ENCODE results near the gene VWA3A.

Gene VWA3A

GRCh38 chr16:22055881-22056280 lies 36.5 kb upstream of the VWA3A start:
- TF ChIP-seq ZFX (IDR thresholded peaks at IDR 0.05; ENCODE audit: borderline replicate concordance) (no peak), CTCF (IDR thresholded peaks at IDR 0.05) (no peak; the same call in 1 of the 2 replicates)
- H3K27ac ChIP-seq = no peak overlapping the region

GRCh38 chr16:22063888-22064467 lies 28.4 kb upstream of the VWA3A start:
- no peak overlapping the region for H3K27ac ChIP-seq
- TF ChIP-seq ZFX (IDR thresholded peaks at IDR 0.05; ENCODE audit: borderline replicate concordance) (no peak), CTCF (IDR thresholded peaks at IDR 0.05) (no peak)

DNA sequence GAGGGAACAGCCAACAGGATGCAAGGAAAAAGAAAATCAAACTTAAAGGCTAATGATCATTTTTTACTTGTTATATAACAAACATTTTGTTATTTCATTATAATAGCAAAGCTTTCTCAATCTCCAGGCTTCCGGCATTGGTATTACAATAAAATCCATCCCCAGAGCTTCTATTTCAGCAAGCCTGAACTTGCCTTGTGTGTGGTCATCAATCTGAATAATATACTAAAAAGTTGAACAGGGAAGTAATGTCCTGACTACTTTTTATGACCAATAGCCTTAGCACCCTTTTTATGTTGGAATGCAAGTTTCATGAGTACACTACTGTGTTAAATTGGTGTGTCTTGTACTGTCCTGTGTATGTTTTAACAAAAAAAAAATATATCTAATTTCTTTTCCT lies 27.1 kb upstream of the VWA3A start:
- TF ChIP-seq ZFX (IDR thresholded peaks at IDR 0.05; ENCODE audit: borderline replicate concordance) = no peak
- TF ChIP-seq CTCF (IDR thresholded peaks at IDR 0.05) = no peak
- H3K27ac ChIP-seq = no peak overlapping the region

- TF ChIP-seq CTCF (IDR thresholded peaks at IDR 0.05) (no peak), ZFX (IDR thresholded peaks at IDR 0.05; ENCODE audit: borderline replicate concordance) (no peak)
- no peak overlapping the region for H3K27ac ChIP-seq
These were observed 21.7 kb upstream of the VWA3A start for GRCh38 chr16:22070361-22071330.

GRCh38 chr16:22071331-22071910 lies 20.9 kb upstream of the VWA3A start:
- no peak overlapping the region for H3K27ac ChIP-seq
- TF ChIP-seq ZFX (IDR thresholded peaks at IDR 0.05; ENCODE audit: borderline replicate concordance) = no peak
- no peak for TF ChIP-seq CTCF (IDR thresholded peaks at IDR 0.05)

- no peak for TF ChIP-seq ZFX (IDR thresholded peaks at IDR 0.05; ENCODE audit: borderline replicate concordance)
- H3K27ac ChIP-seq = no peak overlapping the region
These were observed 19.0 kb upstream of the VWA3A start for GRCh38 chr16:22073350-22073749.

DNA sequence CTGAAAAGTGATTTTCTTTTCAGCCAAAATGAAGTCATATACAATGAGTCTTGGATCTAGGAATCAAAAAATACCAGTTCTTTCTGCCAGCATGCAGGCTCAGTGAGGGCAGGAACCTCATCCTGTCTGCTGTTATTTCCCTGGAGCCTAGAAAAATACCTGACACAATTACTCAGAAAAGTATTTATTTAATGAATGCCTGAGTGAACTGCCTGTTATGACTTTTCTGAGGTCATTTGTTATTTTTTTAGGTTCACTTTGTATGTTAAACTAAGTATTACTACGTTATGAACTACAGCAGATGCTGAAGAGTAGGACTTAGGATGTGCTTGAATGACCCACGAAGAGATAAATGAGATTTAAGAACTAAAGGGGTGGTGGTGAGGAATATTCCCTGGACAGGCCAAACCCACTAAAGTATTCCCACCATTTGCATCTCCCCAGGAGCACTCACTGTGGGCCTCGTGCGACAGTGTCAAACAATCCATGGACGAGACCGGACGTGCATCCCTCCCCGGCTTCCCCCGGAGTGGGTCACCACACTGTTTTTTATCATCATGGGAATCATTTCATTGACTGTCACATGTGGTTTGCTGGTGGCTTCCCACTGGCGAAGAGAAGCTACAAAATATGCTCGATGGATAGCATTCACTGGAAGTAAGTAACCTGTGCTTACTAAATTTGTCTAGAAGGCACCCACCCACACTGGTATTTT lies 17.1 kb upstream of the VWA3A start:
- no peak overlapping the region for H3K27ac ChIP-seq
- TF ChIP-seq CTCF (IDR thresholded peaks at IDR 0.05) (no peak), ZFX (IDR thresholded peaks at IDR 0.05; ENCODE audit: borderline replicate concordance) (no peak)

All from 22Rv1 (cell line).